ENCODE results near the gene CAPZA1. TPM values are rescaled to one million over a fixed set of nuclear protein-coding genes. Genes with fewer than 3 reads are reported as not detected.

The CAPZA1 gene
- polyA plus RNA-seq, 1 donor from 2014 or later: 82.2 TPM

- H3K4me2 ChIP-seq (ENCODE audit: low read length): no peak overlapping the region
- peaks cover 86% of the 10 kb centered on the region for H3K79me2 ChIP-seq (replicated peaks; ENCODE audit: insufficient read depth, low read length)
- no peaks in the 10 kb centered on the region for H3K9me2 ChIP-seq (ENCODE audit: insufficient read depth, low read length)
- no peaks in the 10 kb centered on the region for H3K27me3 ChIP-seq (ENCODE audit: insufficient read depth, low read depth, low read length)
- no peak overlapping the region for H2AFZ ChIP-seq (ENCODE audit: low read depth, low read length)
- H3K9me3 ChIP-seq (ENCODE audit: low read length): no peaks in the 10 kb centered on the region
- H3K36me3 ChIP-seq (ENCODE audit: insufficient read depth, low read length): no peaks in the 10 kb centered on the region
- no peak overlapping the region for H3K4me3 ChIP-seq (ENCODE audit: low read length)
- TF ChIP-seq EP300 (conservative IDR thresholded peaks at IDR 0.05; ENCODE audit: poor library complexity, severe bottlenecking) (no peak), CTCF (IDR thresholded peaks at IDR 0.05; ENCODE audit: poor library complexity, severe bottlenecking) (no peak), MXI1 (conservative IDR thresholded peaks at IDR 0.05; ENCODE audit: poor library complexity, severe bottlenecking) (no peak), POLR2AphosphoS5 (IDR thresholded peaks at IDR 0.05) (no peak), RAD21 (conservative IDR thresholded peaks at IDR 0.05) (no peak), EZH2 (IDR thresholded peaks at IDR 0.05; ENCODE audit: borderline replicate concordance, insufficient read depth, low read length, poor library complexity, severe bottlenecking) (no peak)
- no peak overlapping the region for H3K9ac ChIP-seq (ENCODE audit: low read length)
- no peak overlapping the region for H3K27ac ChIP-seq (ENCODE audit: low read length)
- H3F3A ChIP-seq (ENCODE audit: insufficient read depth, low read length, poor library complexity, severe bottlenecking): no peaks in the 10 kb centered on the region
- H4K20me1 ChIP-seq (ENCODE audit: insufficient read depth): peaks cover 3% of the 10 kb centered on the region
These were observed 8.9 kb downstream of the CAPZA1 start for GRCh38 chr1:112628516-112628915.

GRCh38 chr1:112629256-112629655 is 9.6 kb downstream of the CAPZA1 start:
- TF ChIP-seq SMC3 (conservative IDR thresholded peaks at IDR 0.05; ENCODE audit: poor library complexity) (no peak), REST (IDR thresholded peaks at IDR 0.05; ENCODE audit: borderline replicate concordance) (no peak), EZH2 (IDR thresholded peaks at IDR 0.05; ENCODE audit: borderline replicate concordance, insufficient read depth, low read length, poor library complexity, severe bottlenecking) (no peak)
- no peak overlapping the region for H3K27ac ChIP-seq (ENCODE audit: low read length)

GRCh38 chr1:112633628-112634027 is 14.0 kb downstream of the CAPZA1 start:
- H4K20me1 ChIP-seq (ENCODE audit: insufficient read depth): peaks cover 3% of the 10 kb centered on the region
- H3K27me3 ChIP-seq (ENCODE audit: insufficient read depth, low read depth, low read length): no peaks in the 10 kb centered on the region
- H3K4me2 ChIP-seq (ENCODE audit: low read length): no peak overlapping the region
- TF ChIP-seq POLR2AphosphoS5 (IDR thresholded peaks at IDR 0.05): no peak
- TF ChIP-seq TAF1 (IDR thresholded peaks at IDR 0.05; ENCODE audit: low read depth): no peak
- TF ChIP-seq EP300 (conservative IDR thresholded peaks at IDR 0.05; ENCODE audit: poor library complexity, severe bottlenecking): no peak
- TF ChIP-seq CTCF (IDR thresholded peaks at IDR 0.05; ENCODE audit: poor library complexity, severe bottlenecking): no peak
- H3K79me2 ChIP-seq (replicated peaks; ENCODE audit: insufficient read depth, low read length): peaks cover 85% of the 10 kb centered on the region
- no peaks in the 10 kb centered on the region for H3K9me2 ChIP-seq (ENCODE audit: insufficient read depth, low read length)
- H2AFZ ChIP-seq (ENCODE audit: low read depth, low read length): no peak overlapping the region
- no peaks in the 10 kb centered on the region for H3K36me3 ChIP-seq (ENCODE audit: insufficient read depth, low read length)
- H3K27ac ChIP-seq (ENCODE audit: low read length): no peak overlapping the region
- H3K4me3 ChIP-seq (ENCODE audit: low read length): no peak overlapping the region
- H3K9ac ChIP-seq (ENCODE audit: low read length): no peak overlapping the region
- no peaks in the 10 kb centered on the region for H3K9me3 ChIP-seq (ENCODE audit: low read length)
- H3F3A ChIP-seq (ENCODE audit: insufficient read depth, low read length, poor library complexity, severe bottlenecking): no peaks in the 10 kb centered on the region

More at GRCh38 chr1:112629256-112629655, 9.6 kb downstream of the CAPZA1 start:
- Histone ChIP-seq H3K9me3 (ENCODE audit: low read length) (no peaks in the 10 kb centered on the region), H3K9ac (ENCODE audit: low read length) (no peak overlapping the region), H2AFZ (ENCODE audit: low read depth, low read length) (no peak overlapping the region), H3K79me2 (replicated peaks; ENCODE audit: insufficient read depth, low read length) (peaks cover 88% of the 10 kb centered on the region), H4K20me1 (ENCODE audit: insufficient read depth) (peaks cover 3% of the 10 kb centered on the region), H3K27me3 (ENCODE audit: insufficient read depth, low read depth, low read length) (no peaks in the 10 kb centered on the region), H3F3A (ENCODE audit: insufficient read depth, low read length, poor library complexity, severe bottlenecking) (no peaks in the 10 kb centered on the region), H3K36me3 (ENCODE audit: insufficient read depth, low read length) (no peaks in the 10 kb centered on the region), H3K4me2 (ENCODE audit: low read length) (no peak overlapping the region), H3K9me2 (ENCODE audit: insufficient read depth, low read length) (no peaks in the 10 kb centered on the region), H3K4me3 (ENCODE audit: low read length) (no peak overlapping the region)

Measured in neural cell (in vitro differentiated cells).